Suppressor macrophage treated with lipopolysaccharide for 4 hours (primary cell): ENCODE results near the gene MRPS27.

ENCODE experiments used
- DNase-seq: peaks from one replicate; pipeline ENCODE4 v3.0.0-alpha.2; 2020

The MRPS27 gene

DNA sequence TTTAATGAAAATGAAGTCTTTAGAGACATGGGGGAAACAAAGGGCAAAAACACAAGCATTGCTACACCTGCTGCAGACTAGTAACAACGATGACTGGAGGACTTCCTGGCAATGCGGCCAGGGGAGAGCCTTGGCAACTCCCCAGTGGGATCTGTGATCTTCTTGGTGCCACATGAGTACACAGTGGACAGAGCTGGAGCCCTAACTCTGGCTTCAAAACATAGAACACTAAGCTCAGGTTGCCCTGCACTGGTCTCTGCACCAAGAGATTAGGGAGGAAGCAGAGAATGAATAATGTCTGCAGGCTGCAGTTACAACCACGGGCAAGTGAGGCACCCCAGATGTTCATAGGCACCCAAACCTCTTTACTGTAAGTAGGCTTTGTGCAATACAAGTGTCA, 91.1 kb downstream of the MRPS27 start:
- no peak for DNase-seq

DNA sequence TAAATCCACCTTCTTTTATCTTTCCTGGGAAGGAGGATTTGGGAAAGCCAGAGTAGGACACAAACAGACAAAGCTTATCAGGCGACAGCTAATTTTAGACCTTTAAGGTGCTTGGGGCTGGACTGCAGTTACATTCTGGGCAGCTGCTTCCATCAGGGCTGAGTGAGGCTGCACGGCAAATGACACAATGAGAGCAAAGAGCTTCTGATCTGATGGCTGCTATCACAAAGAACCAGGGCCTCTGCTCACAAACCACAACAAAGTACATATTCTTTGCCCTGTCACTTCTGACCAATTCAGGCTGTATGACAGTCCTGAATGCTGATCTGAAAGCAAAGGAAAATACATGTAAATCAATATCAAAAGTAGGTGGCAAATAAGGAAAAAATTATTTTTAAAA, 93.1 kb downstream of the MRPS27 start:
- no peak for DNase-seq

GRCh38 chr5:72225741-72226140, 94.3 kb downstream of the MRPS27 start:
- DNase-seq: no peak

DNA sequence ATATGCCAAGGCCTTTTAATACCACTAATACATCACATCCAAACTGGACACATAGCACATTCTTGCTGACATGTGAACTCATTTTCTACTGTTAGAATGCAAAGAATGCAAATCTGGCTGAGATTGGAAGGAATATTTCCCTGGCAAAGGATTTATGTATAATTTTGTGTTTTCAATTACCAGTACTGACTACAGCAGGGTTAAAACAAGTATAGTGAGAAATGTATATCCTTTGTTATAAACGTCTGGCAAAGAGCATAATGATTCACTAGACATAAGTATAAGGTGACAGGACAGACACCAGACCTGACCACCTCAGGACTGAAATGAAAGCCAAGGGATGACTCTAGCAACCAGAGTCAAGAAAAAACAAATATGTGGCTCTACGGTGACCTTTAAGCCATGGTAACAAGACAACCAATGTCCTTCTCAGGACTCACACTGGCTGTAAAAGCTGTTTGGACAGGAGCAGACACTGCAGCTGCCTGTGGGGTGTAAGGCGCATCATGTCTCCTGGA, 95.0 kb downstream of the MRPS27 start:
- DNase-seq: no peak

DNA sequence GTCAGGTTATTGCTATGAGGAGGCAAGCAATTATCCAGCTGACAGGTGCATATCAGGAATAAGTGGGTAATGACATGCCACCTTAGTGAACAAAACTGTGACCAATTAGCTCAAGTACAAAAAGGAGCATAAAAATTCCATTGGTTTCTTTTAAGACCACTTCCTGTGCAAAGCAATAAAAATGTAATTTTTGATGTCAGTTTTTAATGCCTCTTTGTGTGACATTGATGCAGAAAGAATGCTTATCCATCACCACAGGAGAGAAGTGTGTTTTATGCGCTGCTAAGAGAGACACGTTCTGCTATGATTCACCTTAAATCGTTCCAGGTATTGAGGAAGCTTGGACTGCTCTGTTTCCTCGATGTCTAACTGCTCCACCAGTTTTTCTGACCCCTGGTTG, 96.7 kb downstream of the MRPS27 start:
- no peak for DNase-seq

GRCh38 chr5:72222521-72222920, 97.5 kb downstream of the MRPS27 start:
- no peak for DNase-seq

DNA sequence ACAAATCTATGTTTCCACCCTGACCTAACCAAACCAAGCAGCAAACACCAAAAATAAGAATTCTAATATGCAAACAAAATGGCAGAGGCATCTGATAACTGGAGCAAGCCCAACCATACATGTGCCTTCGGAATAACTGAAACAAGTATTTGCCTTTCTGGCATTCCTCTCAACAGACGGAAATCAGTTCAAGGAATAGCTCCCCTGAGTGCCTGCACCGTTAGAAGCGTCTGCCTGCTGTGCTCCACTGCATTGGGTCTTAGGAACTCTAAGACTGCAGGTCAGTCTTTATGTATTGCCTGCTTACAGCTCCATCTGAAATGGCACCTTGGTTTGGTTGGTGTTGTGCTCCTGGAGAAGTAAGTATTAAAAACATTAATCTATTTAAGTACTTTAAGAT, 98.5 kb downstream of the MRPS27 start:
- DNase-seq: no peak

- no peak for DNase-seq
These were observed 98.9 kb downstream of the MRPS27 start for GRCh38 chr5:72221099-72221498.

DNA sequence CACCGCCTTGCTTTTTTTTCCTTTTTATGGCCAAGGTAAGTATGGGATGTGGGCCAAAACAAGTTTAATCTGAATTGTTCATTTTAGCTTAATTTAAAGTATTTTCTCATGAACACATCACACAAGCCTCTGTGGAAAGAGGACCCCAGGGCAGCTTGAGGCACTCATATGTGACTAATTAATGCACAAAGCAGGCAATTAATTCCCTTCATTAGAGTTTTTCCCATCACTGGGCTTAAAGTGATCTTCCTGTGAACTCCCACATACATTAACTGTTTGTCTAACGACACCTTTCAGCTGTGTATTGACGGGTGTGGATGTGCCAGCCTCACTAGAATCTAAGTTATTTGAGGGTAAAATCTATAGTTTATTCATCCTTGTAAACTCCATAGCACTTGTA, 103.3 kb downstream of the MRPS27 start:
- DNase-seq: no peak

GRCh38 chr5:72214168-72214567, 105.9 kb downstream of the MRPS27 start:
- no peak for DNase-seq

- DNase-seq: no peak
These were observed 106.6 kb downstream of the MRPS27 start for GRCh38 chr5:72213482-72213881.

- DNase-seq: no peak
These were observed 107.9 kb downstream of the MRPS27 start for GRCh38 chr5:72212171-72212570.

DNA sequence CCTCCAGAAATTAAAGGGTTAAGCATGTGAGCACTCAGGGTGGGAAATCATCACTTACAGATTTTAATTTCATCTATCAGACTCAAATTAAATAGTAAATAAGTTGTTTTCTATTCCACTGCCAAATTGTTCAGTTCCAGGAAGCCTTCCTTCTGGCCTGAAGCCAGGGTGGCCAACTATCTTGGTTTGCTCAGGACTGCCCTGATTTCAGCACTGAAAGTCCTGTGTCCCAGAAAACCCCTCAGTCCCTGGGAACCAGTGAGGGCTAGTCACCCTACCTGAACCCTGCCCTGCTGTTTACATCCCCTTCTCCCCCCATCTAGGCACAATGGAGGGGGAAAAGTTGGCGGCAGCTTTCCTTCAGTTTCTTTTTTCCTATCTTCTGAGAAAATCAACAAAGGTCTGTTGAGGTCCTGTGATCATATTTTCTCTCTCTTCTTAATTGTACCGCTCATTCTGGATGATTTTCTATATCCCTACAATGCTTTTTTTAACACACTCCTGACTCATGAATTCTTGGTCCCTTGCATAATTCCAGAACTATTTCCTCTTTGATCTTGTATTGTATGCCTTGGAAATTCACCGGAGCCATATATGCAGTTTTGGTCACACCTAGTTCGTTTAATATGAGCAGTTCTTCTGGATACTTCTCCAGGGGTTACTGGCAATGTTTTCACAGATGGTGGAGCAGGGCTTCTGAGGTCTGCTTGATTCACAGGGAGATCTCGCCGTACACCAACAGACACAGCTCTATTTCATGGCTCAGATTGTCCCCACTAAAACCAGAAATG, 109.0 kb downstream of the MRPS27 start:
- no peak for DNase-seq

- no peak for DNase-seq
These were observed 110.6 kb downstream of the MRPS27 start for GRCh38 chr5:72209147-72210115.

- DNase-seq: no peak
These were observed 111.6 kb downstream of the MRPS27 start for GRCh38 chr5:72208324-72208926.

DNA sequence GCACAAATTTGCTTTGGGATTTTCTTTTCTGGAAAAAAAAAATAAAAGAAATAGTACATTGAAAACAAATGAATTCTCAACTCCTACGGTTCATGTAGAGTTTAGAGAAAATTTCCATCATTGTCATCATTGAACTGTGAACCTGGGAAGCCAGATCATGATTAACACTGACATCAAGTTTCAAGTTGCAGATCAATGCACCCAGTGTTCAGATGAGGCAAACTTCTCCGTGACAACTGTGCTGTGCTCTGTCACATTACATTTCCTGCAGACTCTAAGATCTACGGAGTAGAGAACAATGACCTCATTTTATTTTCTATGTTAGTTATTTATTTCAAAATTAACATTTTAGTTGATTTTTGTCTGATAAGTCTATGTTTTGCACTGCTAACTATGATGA, 113.0 kb downstream of the MRPS27 start:
- no peak for DNase-seq

- DNase-seq: no peak
These were observed 113.9 kb downstream of the MRPS27 start for GRCh38 chr5:72206160-72206559.

- no peak for DNase-seq
These were observed 114.5 kb downstream of the MRPS27 start for GRCh38 chr5:72205431-72206009.

DNA sequence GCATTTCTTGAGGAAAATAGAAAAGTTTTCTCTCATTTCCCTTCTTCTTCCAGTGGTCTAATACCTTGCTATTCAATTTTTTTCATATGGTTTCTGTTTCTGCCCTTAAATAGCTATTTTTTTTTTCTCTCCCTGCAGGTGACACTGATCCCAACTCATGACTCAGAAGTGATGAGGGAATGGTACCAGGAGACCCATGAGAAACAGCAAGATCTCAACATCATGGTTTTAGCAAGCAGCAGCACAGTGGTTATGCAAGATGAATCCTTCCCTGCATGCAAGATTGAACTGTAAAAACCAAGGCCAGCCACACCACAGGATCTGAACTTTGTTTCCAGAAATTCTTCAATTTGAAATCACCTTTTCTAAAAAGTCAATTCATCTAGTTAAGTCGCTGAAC, 115.1 kb downstream of the MRPS27 start:
- DNase-seq: no peak

DNA sequence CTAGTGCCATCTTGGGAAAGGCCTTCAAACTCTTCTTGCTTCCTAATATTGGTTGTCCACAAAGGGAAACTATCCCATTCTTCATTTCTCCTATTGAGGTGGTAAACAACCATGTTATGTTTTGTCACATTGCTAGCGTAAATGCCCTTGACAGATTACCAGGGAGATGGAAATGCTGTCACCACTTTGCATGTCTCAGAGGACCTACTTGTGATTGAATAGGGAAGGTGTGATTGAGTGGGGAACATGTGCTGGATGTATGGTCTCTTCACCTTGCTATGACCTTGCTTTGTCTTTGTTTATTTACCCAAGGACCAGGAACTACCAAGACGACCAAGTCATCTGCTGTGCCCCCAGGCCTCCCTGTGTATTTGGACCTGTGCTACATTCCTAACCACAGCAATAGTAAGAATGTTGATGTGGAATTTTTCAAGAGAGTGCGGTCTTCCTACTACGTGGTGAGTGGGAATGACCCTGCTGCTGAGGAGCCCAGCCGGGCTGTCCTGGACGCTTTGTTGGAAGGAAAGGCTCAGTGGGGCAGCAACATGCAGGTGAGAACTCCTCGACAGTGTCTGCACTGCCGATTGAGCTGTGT, 116.7 kb downstream of the MRPS27 start:
- no peak for DNase-seq

- DNase-seq: no peak
These were observed 117.7 kb downstream of the MRPS27 start for GRCh38 chr5:72202331-72202825.

GRCh38 chr5:72199681-72200080, 120.4 kb downstream of the MRPS27 start:
- DNase-seq: no peak
